B cell (primary cell): ENCODE data around the gene MAD1L1.
"Not testable (repeated sequence)": the region's sequence is repeated elsewhere in the genome, so short reads cannot be mapped to it uniquely, and the experiment has no call there.

Source experiments
- EZH2 ChIP-seq: IDR thresholded peaks from 2 replicates; pipeline ENCODE4 v1.6.1; 2012; ENCODE audit warnings: borderline replicate concordance, low read depth, mild to moderate bottlenecking, moderate library complexity, low read length; ENCODE audit not compliant: insufficient read depth, poor library complexity, severe bottlenecking
- TF ChIP-seq, protein P1 (sequence below): fragments of 200-600 bp; IDR thresholded peaks from one replicate; pipeline ENCODE4 v1.8.0; 2022; ENCODE audit warnings: antibody characterized with exemption, mild to moderate bottlenecking

DNA sequence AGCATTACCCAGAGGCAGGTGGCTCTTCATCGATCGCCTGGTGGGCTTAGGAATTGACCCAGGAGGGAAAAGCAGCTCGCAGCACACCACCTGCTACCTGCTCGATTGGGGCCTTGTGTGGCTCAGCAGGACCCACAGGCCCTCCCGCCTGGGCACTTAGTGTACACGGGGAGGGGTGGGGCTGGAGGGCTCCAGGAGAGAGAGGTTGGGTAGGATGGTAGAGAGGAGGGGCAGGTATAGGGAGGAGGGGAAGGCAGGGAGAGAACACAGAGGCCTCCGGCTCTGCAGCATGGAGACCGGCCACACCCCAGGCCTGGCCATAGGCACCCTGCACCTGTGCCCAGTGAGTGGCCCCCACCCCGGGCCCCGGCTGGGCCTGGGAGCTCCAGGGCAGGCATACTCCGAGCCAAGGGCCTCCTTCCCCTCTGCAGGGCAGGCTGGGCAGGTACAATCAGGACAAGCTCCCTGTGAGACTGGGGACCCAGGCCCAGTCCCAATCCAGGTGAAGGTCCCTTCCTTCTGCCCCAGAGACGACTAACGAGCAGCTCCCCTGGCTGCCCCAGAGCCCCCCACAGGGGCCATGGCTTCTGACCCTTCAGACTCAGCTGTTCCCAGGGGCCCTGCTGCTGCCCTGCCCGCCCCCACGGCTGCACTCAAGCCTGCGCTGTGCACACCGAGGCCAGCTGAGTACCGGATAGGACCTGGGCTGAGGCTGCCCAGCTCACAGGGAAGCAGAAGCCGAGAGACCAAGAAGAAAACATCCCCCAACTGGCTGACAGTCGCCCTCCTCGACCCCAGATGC is 358.0 kb downstream of the MAD1L1 start:
- TF ChIP-seq, protein P1, sequence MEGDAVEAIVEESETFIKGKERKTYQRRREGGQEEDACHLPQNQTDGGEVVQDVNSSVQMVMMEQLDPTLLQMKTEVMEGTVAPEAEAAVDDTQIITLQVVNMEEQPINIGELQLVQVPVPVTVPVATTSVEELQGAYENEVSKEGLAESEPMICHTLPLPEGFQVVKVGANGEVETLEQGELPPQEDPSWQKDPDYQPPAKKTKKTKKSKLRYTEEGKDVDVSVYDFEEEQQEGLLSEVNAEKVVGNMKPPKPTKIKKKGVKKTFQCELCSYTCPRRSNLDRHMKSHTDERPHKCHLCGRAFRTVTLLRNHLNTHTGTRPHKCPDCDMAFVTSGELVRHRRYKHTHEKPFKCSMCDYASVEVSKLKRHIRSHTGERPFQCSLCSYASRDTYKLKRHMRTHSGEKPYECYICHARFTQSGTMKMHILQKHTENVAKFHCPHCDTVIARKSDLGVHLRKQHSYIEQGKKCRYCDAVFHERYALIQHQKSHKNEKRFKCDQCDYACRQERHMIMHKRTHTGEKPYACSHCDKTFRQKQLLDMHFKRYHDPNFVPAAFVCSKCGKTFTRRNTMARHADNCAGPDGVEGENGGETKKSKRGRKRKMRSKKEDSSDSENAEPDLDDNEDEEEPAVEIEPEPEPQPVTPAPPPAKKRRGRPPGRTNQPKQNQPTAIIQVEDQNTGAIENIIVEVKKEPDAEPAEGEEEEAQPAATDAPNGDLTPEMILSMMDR = not testable (repeated sequence)
- not testable (repeated sequence) for TF ChIP-seq EZH2
